MG63 (cell line): ENCODE data around the gene EYA2. TPM values are rescaled to one million over a fixed set of nuclear protein-coding genes. Genes with fewer than 3 reads are reported as not detected.

Experiments used
- DNase-seq: peaks from one replicate; pipeline ENCODE4 v3.0.0-alpha.2; 2020
- H3K27me3 ChIP-seq: fragments of 250-450 bp; sonication (Bioruptor Pico); 2 replicates; pipeline ENCODE4 v1.5.1; 2020; ENCODE audit warnings: mild to moderate bottlenecking, moderate library complexity
- H3K36me3 ChIP-seq: fragments of 250-450 bp; sonication (Bioruptor Pico); 2 replicates; pipeline ENCODE4 v1.5.1; 2020; ENCODE audit warnings: mild to moderate bottlenecking, moderate library complexity
- H3K4me3 ChIP-seq: fragments of 250-450 bp; sonication (Bioruptor Pico); 2 replicates; pipeline ENCODE4 v1.5.1; 2020; ENCODE audit warnings: mild to moderate bottlenecking, moderate library complexity
- H3K9me3 ChIP-seq: fragments of 250-450 bp; sonication (Bioruptor Pico); 2 replicates; pipeline ENCODE4 v1.5.1; 2020; ENCODE audit warnings: mild to moderate bottlenecking, moderate library complexity
- total RNA-seq: library from RNA; depleted of rRNA; stranded (reverse); fragments of >200 nt; shearing (Covaris generic); gene quantifications from 2 replicates; pipeline ENCODE4 v1.2.3, GENCODE V29; 2014; ENCODE audit warnings: low replicate concordance

EYA2 gene
- total RNA-seq, 1 experiment from 2014 or later: 37.0 TPM

GRCh38 chr20:47149939-47150338 lies 255.3 kb downstream of the EYA2 start:
- DNase-seq: no peak
- no peaks in the 10 kb centered on the region; the same call in 1 of the 2 replicates for H3K27me3 ChIP-seq
- peaks cover 5% of the 10 kb centered on the region for H3K36me3 ChIP-seq
- H3K9me3 ChIP-seq: no peaks in the 10 kb centered on the region
- H3K4me3 ChIP-seq: no peak overlapping the region

DNA sequence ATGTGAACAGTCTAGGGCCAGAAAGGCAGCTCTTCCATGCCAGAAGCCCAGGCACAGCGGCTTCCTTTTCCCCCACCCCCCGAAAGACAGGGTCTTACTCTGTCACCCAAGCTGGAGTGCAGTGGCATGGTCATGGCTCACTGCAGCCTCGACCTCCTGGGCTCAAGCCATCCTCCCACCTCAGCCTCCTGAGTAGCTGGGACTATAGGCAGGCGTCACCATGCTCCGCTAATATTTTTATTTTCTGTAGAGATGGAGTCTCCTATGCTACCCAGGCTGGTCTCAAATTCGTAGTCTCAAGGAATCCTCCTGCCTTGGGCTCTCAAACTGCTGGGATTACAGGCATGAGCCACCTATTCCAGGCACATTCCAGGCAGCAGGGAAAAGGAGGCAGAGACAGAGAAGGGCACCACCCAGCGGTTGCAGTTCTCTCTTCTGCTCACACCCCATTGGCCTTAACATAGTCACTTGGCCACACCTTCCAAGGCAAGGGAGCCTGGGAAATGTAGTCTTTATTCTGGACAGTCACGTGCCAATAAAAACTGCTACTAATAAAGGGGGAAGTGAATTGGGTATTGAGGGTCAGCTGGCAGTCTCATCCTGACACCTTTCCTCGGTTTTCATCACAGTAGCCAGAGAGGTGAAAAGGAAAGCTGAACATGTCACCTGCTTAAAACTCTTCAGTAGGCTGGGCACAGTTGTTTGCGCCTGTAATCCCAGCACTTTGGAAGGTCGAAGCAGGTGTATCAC lies 255.9 kb downstream of the EYA2 start:
- DNase-seq: peak; percentile 68
- no peaks in the 10 kb centered on the region for H3K9me3 ChIP-seq
- H3K4me3 ChIP-seq: no peak overlapping the region
- peaks cover 5% of the 10 kb centered on the region for H3K36me3 ChIP-seq
- no peaks in the 10 kb centered on the region; the same call in 1 of the 2 replicates for H3K27me3 ChIP-seq

GRCh38 chr20:47152068-47152467 lies 257.4 kb downstream of the EYA2 start:
- H3K27me3 ChIP-seq: no peaks in the 10 kb centered on the region; the same call in 1 of the 2 replicates
- H3K9me3 ChIP-seq: no peaks in the 10 kb centered on the region
- H3K36me3 ChIP-seq: peaks cover 5% of the 10 kb centered on the region
- H3K4me3 ChIP-seq: no peak overlapping the region
- DNase-seq: no peak

- Histone ChIP-seq H3K27me3 (no peaks in the 10 kb centered on the region; the same call in 1 of the 2 replicates), H3K36me3 (peaks cover 3% of the 10 kb centered on the region; the same call in 1 of the 2 replicates), H3K4me3 (no peak overlapping the region), H3K9me3 (no peaks in the 10 kb centered on the region)
- DNase-seq: no peak
Measured at GRCh38 chr20:47154089-47154488, 259.4 kb downstream of the EYA2 start.

DNA sequence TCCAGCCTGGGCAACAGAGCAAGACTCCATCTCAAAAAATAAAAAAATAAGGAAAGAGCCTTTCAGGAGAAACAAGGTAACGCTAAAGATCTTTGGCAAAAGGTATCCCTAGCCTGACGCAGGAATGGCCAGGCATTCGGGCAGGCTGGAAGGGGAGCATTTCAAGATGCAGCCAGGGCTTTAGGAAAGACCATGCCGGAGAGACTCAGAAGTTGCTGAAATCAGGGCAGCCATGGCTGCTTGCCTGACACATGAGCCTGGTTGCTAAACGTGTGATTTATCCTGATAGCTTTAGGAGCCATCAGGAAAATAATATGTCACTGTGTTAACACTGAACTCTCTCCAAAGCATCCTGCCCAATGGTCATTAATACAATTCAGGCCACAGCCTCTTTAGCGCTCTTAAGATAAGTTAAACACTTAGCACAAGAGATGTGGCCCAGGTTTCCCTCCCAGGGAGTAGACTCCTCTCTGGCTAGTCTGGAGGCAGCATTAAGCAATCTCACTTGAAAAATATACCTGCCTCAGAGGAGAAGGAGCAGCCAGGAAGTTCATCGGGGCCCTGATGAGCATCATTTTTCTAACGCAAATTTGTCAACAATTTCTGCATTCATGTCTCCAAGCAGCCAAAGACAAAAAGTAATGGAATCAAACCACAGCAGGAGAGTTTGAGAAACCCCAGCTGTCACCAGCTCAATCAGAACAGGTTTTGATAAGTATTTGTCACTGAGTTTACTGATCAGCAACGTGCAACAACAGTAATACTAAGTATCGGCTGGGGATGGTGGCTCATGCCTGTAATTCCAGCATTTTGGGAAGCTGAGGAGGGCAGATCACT lies 261.9 kb downstream of the EYA2 start:
- Histone ChIP-seq H3K9me3 (no peaks in the 10 kb centered on the region), H3K4me3 (no peak overlapping the region), H3K27me3 (no peaks in the 10 kb centered on the region), H3K36me3 (no peaks in the 10 kb centered on the region; the same call in 1 of the 2 replicates)
- no peak for DNase-seq

- Histone ChIP-seq H3K9me3 (no peaks in the 10 kb centered on the region), H3K36me3 (peaks cover 6% of the 10 kb centered on the region), H3K4me3 (no peak overlapping the region), H3K27me3 (no peaks in the 10 kb centered on the region)
- DNase-seq: no peak
Measured at GRCh38 chr20:47159166-47159565, 264.5 kb downstream of the EYA2 start.

GRCh38 chr20:47160240-47160639 lies 265.6 kb downstream of the EYA2 start:
- Histone ChIP-seq H3K36me3 (peaks cover 6% of the 10 kb centered on the region), H3K4me3 (no peak overlapping the region), H3K27me3 (no peaks in the 10 kb centered on the region), H3K9me3 (no peaks in the 10 kb centered on the region)
- no peak for DNase-seq

GRCh38 chr20:47160992-47161391 lies 266.3 kb downstream of the EYA2 start:
- Histone ChIP-seq H3K9me3 (no peaks in the 10 kb centered on the region), H3K4me3 (no peak overlapping the region), H3K36me3 (peaks cover 6% of the 10 kb centered on the region), H3K27me3 (no peaks in the 10 kb centered on the region)
- no peak for DNase-seq

DNA sequence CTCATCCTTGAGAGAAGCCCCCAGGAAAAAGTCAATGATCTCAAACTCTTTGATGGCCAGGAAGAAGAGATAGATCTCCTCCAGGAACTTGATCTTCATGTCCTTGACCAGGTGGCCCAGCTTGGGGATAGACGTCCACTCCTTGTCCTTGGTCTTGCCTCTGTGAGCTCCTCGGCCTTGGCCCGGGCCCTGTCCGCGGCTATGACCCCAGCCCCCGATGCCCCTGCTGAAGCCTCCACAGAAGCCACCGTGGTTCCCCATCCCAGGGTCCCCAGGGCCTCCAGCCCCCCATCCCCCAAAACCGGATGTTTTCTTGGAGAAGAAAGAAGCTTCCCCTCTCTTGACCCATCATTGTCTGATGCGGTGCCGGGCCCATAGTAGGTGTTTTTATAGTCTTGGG lies 266.8 kb downstream of the EYA2 start:
- peaks cover 6% of the 10 kb centered on the region for H3K36me3 ChIP-seq
- H3K4me3 ChIP-seq: no peak overlapping the region
- no peak for DNase-seq
- H3K9me3 ChIP-seq: no peaks in the 10 kb centered on the region
- H3K27me3 ChIP-seq: no peaks in the 10 kb centered on the region

GRCh38 chr20:47164140-47164539 lies 269.5 kb downstream of the EYA2 start:
- Histone ChIP-seq H3K4me3 (no peak overlapping the region), H3K27me3 (no peaks in the 10 kb centered on the region), H3K9me3 (no peaks in the 10 kb centered on the region), H3K36me3 (peaks cover 6% of the 10 kb centered on the region)
- DNase-seq: no peak

- Histone ChIP-seq H3K4me3 (no peak overlapping the region), H3K36me3 (peaks cover 6% of the 10 kb centered on the region), H3K27me3 (no peaks in the 10 kb centered on the region), H3K9me3 (no peaks in the 10 kb centered on the region)
- DNase-seq: no peak
Measured at GRCh38 chr20:47165376-47165865, 270.8 kb downstream of the EYA2 start.

DNA sequence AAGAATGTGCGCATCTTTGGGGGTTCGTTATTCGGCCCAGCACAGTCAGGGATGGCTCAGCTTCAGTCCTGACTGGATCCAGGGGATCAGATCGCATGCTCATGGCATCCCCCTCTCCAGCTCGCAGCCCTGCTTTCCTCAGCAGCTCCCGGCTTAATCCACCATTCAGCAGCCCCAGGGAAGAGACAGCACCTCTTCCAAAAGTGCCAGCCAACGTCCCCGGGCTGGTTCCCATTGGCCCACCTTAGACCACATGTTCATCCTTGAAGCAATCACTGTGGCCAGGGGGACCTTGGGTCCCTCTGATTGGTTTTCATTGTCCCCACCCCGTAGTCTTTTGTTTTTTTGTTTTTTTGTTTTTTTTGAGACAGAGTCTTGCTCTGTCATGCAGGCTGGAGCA lies 273.2 kb downstream of the EYA2 start:
- no peak for DNase-seq
- Histone ChIP-seq H3K36me3 (peaks cover 10% of the 10 kb centered on the region), H3K4me3 (no peak overlapping the region), H3K9me3 (no peaks in the 10 kb centered on the region), H3K27me3 (no peaks in the 10 kb centered on the region)

- Histone ChIP-seq H3K36me3 (peaks cover 16% of the 10 kb centered on the region), H3K9me3 (no peaks in the 10 kb centered on the region), H3K27me3 (no peaks in the 10 kb centered on the region), H3K4me3 (no peak overlapping the region)
- DNase-seq: no peak
Measured at GRCh38 chr20:47172579-47172978, 277.9 kb downstream of the EYA2 start.

DNA sequence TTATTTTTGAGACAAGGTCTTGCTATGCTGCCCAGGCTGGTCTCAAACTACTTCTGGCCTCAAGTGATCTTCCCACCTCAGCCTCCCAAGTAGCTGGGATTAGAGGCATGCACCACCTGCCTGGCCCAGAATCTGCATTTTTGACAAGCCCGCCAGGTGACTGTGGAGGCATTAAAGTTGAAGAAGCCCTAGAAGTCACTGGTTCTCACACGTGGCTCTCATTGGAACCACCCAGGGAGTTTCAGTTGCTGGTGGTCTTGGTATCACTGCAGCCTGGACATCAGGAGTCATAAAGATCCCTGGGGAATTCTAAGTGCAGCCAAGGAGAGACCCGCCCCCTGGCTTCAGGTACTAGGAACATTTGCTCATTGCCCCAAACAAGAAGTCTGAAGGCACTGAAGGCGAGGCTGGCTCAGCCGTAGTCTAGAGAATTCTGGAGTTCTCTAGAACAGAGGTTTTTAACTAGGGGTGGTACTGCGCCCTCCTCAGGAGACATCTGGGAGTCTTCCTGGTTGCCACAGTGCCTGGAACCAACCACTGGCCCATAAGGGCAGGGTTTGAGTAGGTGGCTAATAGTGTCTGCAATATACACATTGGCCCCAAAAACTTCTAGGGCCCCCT lies 279.1 kb downstream of the EYA2 start:
- peaks cover 16% of the 10 kb centered on the region for H3K36me3 ChIP-seq
- DNase-seq: no peak
- no peaks in the 10 kb centered on the region for H3K9me3 ChIP-seq
- no peak overlapping the region for H3K4me3 ChIP-seq
- no peaks in the 10 kb centered on the region for H3K27me3 ChIP-seq

- Histone ChIP-seq H3K27me3 (no peaks in the 10 kb centered on the region), H3K4me3 (no peak overlapping the region), H3K9me3 (no peaks in the 10 kb centered on the region), H3K36me3 (peaks cover 16% of the 10 kb centered on the region)
- DNase-seq: no peak
Measured at GRCh38 chr20:47174456-47175243, 280.0 kb downstream of the EYA2 start.

DNA sequence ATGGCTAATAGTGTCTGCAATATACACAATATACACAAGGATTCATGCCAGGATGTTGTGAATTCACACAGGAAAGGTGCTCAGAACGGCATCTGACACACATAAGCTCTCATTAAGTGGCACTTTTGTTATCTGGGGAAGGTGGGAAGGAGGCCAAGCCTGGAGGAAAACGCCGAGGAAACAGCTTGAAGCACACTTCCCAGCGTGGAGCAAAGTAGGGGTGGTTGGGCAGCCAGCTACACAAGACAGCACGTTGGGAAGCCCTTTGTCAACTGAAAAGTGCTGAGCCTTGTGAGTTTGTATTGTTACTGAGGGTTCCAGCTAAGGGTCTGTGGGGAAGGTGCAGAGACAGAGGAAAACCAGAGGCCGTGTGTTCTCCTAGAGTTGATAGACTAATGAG lies 280.9 kb downstream of the EYA2 start:
- no peak overlapping the region for H3K4me3 ChIP-seq
- H3K27me3 ChIP-seq: no peaks in the 10 kb centered on the region
- no peak for DNase-seq
- H3K36me3 ChIP-seq: peaks cover 20% of the 10 kb centered on the region
- no peaks in the 10 kb centered on the region for H3K9me3 ChIP-seq
